ENCODE measurements around the gene PHF2. TPM values are rescaled to one million over a fixed set of nuclear protein-coding genes. Genes with fewer than 3 reads are reported as not detected.

PHF2 gene
- polyA plus RNA-seq, 3 donors = 0.40 to 16.0 (median 0.97) TPM

- H3K27ac ChIP-seq (ENCODE audit: low read depth in 1 of 2, low read length in 2 of 2) = no peak overlapping the region
- Mint-ChIP-seq H3K27me3 (ENCODE audit: low read depth in 3 of 3) (peaks cover 3 to 5% (median 5%) of the 10 kb centered on the region in 3 donors), H3K4me3 (no peak overlapping the region), H3K4me1 (peaks cover under 1% of the 10 kb centered on the region), H3K36me3 (peaks cover 27 to 40% of the 10 kb centered on the region in 2 donors), H3K9me3 (peaks cover 0 to 5% (median 0%) of the 10 kb centered on the region in 7 donors), H3K27ac (peak overlapping the region in 3 of 7 donors; percentile 6 to 68 (median 33))
- WGBS (ENCODE audit: insufficient coverage) = 93% methylated on average over 18 of the region's 18 CpGs
- H3K4me1 ChIP-seq (ENCODE audit: control insufficient read depth in 1 of 2, insufficient read depth in 2 of 2, low read length in 2 of 2) = no peaks in the 10 kb centered on the region
- no peak overlapping the region for H3K9ac ChIP-seq (ENCODE audit: insufficient read depth, low read length, poor library complexity, severe bottlenecking)
- H3K4me2 ChIP-seq (replicated peaks; ENCODE audit: extremely low read depth, low read length, poor library complexity, severe bottlenecking) = no peak overlapping the region
- no peaks in the 10 kb centered on the region for H3K79me2 ChIP-seq (ENCODE audit: insufficient read depth, low read length)
- no peaks in the 10 kb centered on the region for H3K9me3 ChIP-seq (replicated peaks in 1 of 2; ENCODE audit: control insufficient read depth in 1 of 2, insufficient read depth in 1 of 2, low read length in 2 of 2)
- H2AFZ ChIP-seq (ENCODE audit: insufficient read depth, low read depth, low read length, poor library complexity, severe bottlenecking) = no peak overlapping the region
- no peak for TF ChIP-seq CTCF (IDR thresholded peaks at IDR 0.05)
- H3K36me3 ChIP-seq (replicated peaks in 1 of 2; ENCODE audit: control insufficient read depth in 1 of 2, insufficient read depth in 2 of 2, low read length in 2 of 2) = peaks cover 33 to 40% of the 10 kb centered on the region in 2 donors
- no peaks in the 10 kb centered on the region for H4K20me1 ChIP-seq (ENCODE audit: insufficient read depth, low read length)
- peak in 1 of 3 donors; percentile 1 for DNase-seq
- intact Hi-C loops (cut with micrococcal nuclease) = no loop called here
- no peak overlapping the region for H3K4me3 ChIP-seq (replicated peaks in 1 of 3; ENCODE audit: low read depth in 2 of 3, low read length in 3 of 3)
- no peaks in the 10 kb centered on the region for H3K27me3 ChIP-seq (ENCODE audit: control insufficient read depth in 2 of 2, insufficient read depth in 2 of 2, low read length in 2 of 2)
These were observed 103.4 kb downstream of the PHF2 start for GRCh38 chr9:93679536-93680442.

DNA sequence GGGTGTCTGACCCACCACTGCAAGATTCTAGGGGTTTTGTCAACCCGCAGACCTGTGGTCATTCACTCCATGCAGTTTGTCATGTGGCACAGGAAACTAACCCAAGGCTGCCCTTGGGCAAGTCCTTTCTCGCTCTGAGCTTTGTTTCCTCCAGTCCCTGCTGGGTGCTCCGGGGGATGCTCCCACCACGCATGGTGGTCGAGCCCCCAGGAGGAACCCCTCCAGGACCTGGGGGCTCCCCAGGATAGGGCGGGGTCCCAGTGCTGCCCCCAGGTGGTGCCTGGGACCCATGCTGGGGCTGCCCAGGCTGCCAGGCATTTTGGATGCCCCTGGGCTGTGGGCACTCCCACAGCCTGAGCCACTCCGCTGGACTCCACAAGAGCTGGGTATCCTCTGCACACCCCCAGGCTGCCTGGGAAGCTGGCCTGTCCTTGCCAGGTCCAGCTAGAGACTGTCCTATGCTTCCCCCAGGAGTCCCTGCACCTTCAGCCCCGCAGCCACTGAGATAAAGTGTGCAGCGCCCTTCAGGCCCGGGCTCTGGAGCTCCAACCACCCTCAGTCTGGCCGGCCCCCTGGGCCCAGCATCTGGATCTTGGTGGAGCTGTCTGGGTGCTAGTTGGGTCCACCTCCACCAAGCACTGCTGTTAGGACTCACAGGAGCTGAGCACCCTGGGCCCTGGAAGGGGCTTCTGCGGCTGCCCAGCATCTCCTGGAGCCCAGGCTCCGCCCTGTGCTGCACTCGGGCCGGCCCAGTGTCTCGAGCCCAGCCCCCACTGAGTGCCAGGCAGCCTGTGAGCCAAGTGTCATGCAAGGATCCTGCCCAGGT is 104.3 kb downstream of the PHF2 start:
- H4K20me1 ChIP-seq (ENCODE audit: insufficient read depth, low read length) = no peaks in the 10 kb centered on the region
- H3K27ac ChIP-seq (ENCODE audit: low read depth in 1 of 2, low read length in 2 of 2) = no peak overlapping the region
- DNase-seq = peak in 1 of 3 donors; percentile 1
- peaks cover 25 to 31% of the 10 kb centered on the region in 2 donors for H3K36me3 ChIP-seq (replicated peaks in 1 of 2; ENCODE audit: control insufficient read depth in 1 of 2, insufficient read depth in 2 of 2, low read length in 2 of 2)
- intact Hi-C loops (cut with micrococcal nuclease) = no loop called here
- H3K36me3 Mint-ChIP-seq = peaks cover 23 to 31% of the 10 kb centered on the region in 2 donors
- H3K9me3 Mint-ChIP-seq = peaks cover 0 to 5% (median 0%) of the 10 kb centered on the region in 7 donors
- H3K4me1 ChIP-seq (ENCODE audit: control insufficient read depth in 1 of 2, insufficient read depth in 2 of 2, low read length in 2 of 2) = no peaks in the 10 kb centered on the region
- H3K4me3 Mint-ChIP-seq = no peak overlapping the region
- no peak overlapping the region for H3K4me3 ChIP-seq (replicated peaks in 1 of 3; ENCODE audit: low read depth in 2 of 3, low read length in 3 of 3)
- H3K27me3 Mint-ChIP-seq (ENCODE audit: low read depth in 3 of 3) = peaks cover 3 to 5% (median 5%) of the 10 kb centered on the region in 3 donors
- H3K27ac Mint-ChIP-seq = peak overlapping the region in 1 of 7 donors; percentile 6
- no peak overlapping the region for H3K9ac ChIP-seq (ENCODE audit: insufficient read depth, low read length, poor library complexity, severe bottlenecking)
- no peaks in the 10 kb centered on the region for H3K27me3 ChIP-seq (ENCODE audit: control insufficient read depth in 2 of 2, insufficient read depth in 2 of 2, low read length in 2 of 2)
- H3K9me3 ChIP-seq (replicated peaks in 1 of 2; ENCODE audit: control insufficient read depth in 1 of 2, insufficient read depth in 1 of 2, low read length in 2 of 2) = no peaks in the 10 kb centered on the region
- no peaks in the 10 kb centered on the region for H3K79me2 ChIP-seq (ENCODE audit: insufficient read depth, low read length)
- H3K4me2 ChIP-seq (replicated peaks; ENCODE audit: extremely low read depth, low read length, poor library complexity, severe bottlenecking) = no peak overlapping the region
- peaks cover 5% of the 10 kb centered on the region for H3K4me1 Mint-ChIP-seq
- no peak for TF ChIP-seq CTCF (IDR thresholded peaks at IDR 0.05)
- no peak overlapping the region for H2AFZ ChIP-seq (ENCODE audit: insufficient read depth, low read depth, low read length, poor library complexity, severe bottlenecking)
- WGBS (ENCODE audit: insufficient coverage) = 87% methylated on average over 15 of the region's 16 CpGs

All from CD14-positive monocyte (primary cell).